Measurements from ENCODE around the gene RGS14.

Gene RGS14

GRCh38 chr5:177357459-177358351 lies at the start of gene RGS14:
TSS of gene RGS14 (plus strand) at chr5:177357924. CDS start at chr5:177358025, 101 bp downstream.
- DNase-seq (ENCODE audit: low read depth): peak; percentile 56

- no peak for DNase-seq (ENCODE audit: low read depth)
Observed at GRCh38 chr5:177308740-177309139, 49.0 kb upstream of the RGS14 start.

GRCh38 chr5:177309351-177310191 lies 48.2 kb upstream of the RGS14 start:
- peak; percentile 57 for DNase-seq (ENCODE audit: low read depth)

GRCh38 chr5:177310332-177310731 lies 47.4 kb upstream of the RGS14 start:
- DNase-seq (ENCODE audit: low read depth): no peak

GRCh38 chr5:177310757-177311391 lies 46.9 kb upstream of the RGS14 start:
- DNase-seq (ENCODE audit: low read depth): no peak

GRCh38 chr5:177311392-177311722 lies 46.4 kb upstream of the RGS14 start:
- DNase-seq (ENCODE audit: low read depth): no peak

GRCh38 chr5:177311723-177312648 lies 45.7 kb upstream of the RGS14 start, which contains the start of gene MXD3:
TSS of gene MXD3 (minus strand) at chr5:177311898. CDS start at chr5:177311830, 68 bp downstream.
- peak; percentile 85 for DNase-seq (ENCODE audit: low read depth)

GRCh38 chr5:177312649-177313181 lies 45.0 kb upstream of the RGS14 start:
- no peak for DNase-seq (ENCODE audit: low read depth)

GRCh38 chr5:177313561-177314259 lies 44.0 kb upstream of the RGS14 start:
- no peak for DNase-seq (ENCODE audit: low read depth)

GRCh38 chr5:177314376-177315342 lies 43.1 kb upstream of the RGS14 start:
- DNase-seq (ENCODE audit: low read depth): no peak

- no peak for DNase-seq (ENCODE audit: low read depth)
Observed at GRCh38 chr5:177315411-177315810, 42.3 kb upstream of the RGS14 start.

- DNase-seq (ENCODE audit: low read depth): no peak
Observed at GRCh38 chr5:177316005-177316404, 41.7 kb upstream of the RGS14 start.

- peak; percentile 74 for DNase-seq (ENCODE audit: low read depth)
Observed at GRCh38 chr5:177317959-177318377, 39.8 kb upstream of the RGS14 start.

- DNase-seq (ENCODE audit: low read depth): no peak
Observed at GRCh38 chr5:177319913-177320588, 37.7 kb upstream of the RGS14 start.

- DNase-seq (ENCODE audit: low read depth): no peak
Observed at GRCh38 chr5:177320879-177321278, 36.8 kb upstream of the RGS14 start.

- DNase-seq (ENCODE audit: low read depth): no peak
Observed at GRCh38 chr5:177325868-177326381, 31.8 kb upstream of the RGS14 start.

- DNase-seq (ENCODE audit: low read depth): peak; percentile 50
Observed at GRCh38 chr5:177327539-177328522, 29.9 kb upstream of the RGS14 start.

All from amniotic epithelial cell (primary cell).